Adipose tissue (tissue), 3 donors: ENCODE measurements around the gene SPHK1. TPM values are rescaled to one million over a fixed set of nuclear protein-coding genes. Genes with fewer than 3 reads are reported as not detected.
A peak's percentile ranks its signal among the peaks of the same experiment; 100 is the strongest.
"Not testable (repeated sequence)": the region's sequence is repeated elsewhere in the genome, so short reads cannot be mapped to it uniquely, and the experiment has no call there.

Experiments
- H3K27ac ChIP-seq: one replicate; pipeline ENCODE4 v1.5.1; 2013; ENCODE audit warnings: low read depth, low read length
- WGBS, 3 donors: extraction: QIAGEN DNeasy Blood & Tissue Kit; methylation state at CpG; one replicate each; pipeline ENCODE4 v1.1.7; 2013; 5-methylcytosine and 5-hydroxymethylcytosine counted together
- polyA plus RNA-seq, 3 donors: library from polyadenylated mRNA; stranded (reverse); fragments of 200-250 nt; gene quantifications; one replicate each; pipeline ENCODE4 v1.2.3, GENCODE V29; 2013
- donor health status: healthy with polysubstance abuse.
- donor health status: Bipolar disorder and iron deficiency.
- donor health status: healthy.

The SPHK1 gene
- 10 to 100 TPM in 2 of 3 donors, 1 to 10 TPM in 1; 8.4 to 33.0 (median 15.5) TPM for polyA plus RNA-seq

DNA sequence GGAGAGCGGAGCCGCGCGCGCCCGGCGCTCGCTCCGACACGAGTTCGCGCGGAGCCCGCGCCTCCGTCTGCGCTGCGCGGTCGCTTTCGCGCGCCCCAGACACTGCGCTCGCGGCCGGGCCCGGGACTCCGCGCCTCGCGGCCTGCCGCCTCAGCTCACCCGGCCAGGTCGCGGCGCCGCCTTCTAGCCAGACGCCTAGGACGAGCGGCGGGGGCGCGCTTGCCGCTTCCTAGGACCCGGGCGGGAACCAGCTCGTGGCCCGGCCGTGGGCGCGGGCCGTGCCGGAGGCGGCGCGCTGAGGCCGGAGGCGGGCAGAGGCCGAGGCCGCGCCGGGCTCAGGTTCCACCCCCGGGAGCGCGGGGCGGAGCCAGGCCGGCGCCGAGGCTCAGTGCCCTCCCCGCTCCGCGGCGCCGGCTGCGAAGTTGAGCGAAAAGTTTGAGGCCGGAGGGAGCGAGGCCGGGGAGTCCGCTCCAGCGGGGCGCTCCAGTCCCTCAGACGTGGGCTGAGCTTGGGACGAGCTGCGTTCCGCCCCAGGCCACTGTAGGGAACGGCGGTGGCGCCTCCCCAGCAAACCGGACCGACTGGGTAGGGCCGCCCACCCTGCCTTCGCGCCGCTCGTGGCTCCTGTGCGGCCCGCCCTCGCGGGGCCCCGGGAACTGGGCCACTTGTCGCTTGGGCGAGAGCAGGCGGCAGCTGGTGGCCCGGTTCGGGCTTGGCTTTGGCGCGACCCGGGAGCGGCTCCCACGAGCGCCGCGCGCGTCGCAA is at the start of gene SPHK1:
Gene SPHK1, plus strand, starts transcription at position 388 of the 765 bp plus-strand sequence. CDS start 1,036 bp downstream, outside the sequence.
- no peak within 1 kb of the TSS for H3K27ac ChIP-seq
- WGBS, 3 donors = 0 to 1% (median 0%) methylated on average over 80 to 118 of the region's 118 CpGs

DNA sequence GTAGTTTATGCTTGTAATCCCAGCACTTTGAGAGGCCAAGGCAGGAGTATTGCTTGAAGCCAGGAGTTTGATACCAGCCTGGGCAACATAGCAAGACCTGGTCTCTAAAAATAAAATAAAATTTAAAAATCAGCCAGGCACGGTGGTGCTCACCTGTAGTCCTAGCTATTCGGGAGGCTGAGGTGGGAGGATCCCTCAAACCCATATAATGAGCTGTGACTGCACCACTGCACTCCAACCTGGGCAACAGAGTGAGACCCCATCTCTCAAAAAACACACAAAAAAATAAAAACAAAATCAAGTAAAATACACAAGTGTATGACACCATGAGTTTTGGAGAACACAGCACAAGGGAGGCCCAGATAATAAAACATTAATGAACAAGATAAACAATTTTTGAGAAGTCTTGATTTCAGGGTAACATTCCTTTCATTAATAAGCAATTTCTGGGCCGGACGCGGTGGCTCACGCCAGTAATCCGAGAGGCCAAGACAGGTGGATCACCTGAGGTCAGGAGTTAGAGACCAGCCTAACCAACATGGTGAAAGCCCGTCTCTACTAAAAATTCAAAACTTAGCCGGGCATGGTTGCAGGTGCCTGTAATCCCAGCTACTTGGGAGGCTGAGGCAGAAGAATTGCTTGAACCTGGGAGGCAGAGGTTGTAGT is 48.6 kb upstream of the SPHK1 start:
- no peak overlapping the region for H3K27ac ChIP-seq
- WGBS, 3 donors = 93 to 98% (median 98%) methylated on average over 9 of the region's 9 CpGs

DNA sequence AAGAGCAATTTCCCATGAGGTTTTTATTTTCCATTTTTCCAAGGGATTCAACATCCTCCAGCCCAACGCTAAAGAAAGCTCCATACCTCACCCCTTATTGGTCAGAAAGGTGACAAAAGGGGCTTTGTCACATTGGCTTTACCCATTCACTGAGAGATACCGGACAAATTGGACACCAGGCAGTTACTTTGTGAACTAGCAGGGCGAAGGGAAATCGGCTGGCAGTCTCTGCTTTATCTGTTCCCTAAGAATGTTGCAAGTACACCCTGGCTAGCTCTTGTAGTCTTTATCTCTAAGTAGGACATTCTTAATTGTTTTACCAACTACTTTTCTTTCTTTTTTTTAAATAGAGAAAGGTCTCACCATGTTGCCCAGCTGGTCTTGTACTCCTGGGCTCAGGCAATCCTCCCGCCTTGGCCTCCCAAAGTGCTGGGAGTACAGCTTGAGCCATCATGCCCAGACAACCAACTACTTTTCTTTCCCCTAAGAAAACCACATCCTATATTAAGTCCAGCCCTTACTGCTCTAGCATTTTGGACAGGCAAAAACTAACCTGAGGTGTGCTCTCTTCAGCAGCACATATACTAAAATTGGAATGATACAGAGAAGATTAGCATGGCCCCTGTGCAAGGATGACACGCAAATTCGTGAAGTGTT is 47.5 kb upstream of the SPHK1 start:
- no peak overlapping the region for H3K27ac ChIP-seq
- 81 to 89% (median 89%) methylated on average over 7 of the region's 7 CpGs for WGBS, 3 donors

DNA sequence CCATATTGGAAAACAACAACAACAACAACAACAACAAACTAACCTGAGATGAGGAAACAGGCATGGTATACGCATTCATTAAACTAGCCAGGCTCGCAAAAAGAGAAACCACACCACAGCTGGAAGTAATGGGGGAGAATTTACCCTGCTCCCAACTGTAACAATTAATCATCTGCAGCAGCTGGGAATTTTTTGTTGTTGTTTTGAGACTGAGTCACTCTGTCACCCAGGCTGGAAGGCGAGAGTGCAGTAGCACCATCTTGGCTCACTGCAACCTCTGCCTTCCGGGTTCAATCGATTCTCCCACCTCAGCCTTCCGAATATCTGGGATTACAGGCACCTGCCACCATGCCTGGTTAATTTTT is 47.0 kb upstream of the SPHK1 start:
- 90 to 94% (median 94%) methylated on average over 6 of the region's 6 CpGs for WGBS, 3 donors
- no peak overlapping the region for H3K27ac ChIP-seq

DNA sequence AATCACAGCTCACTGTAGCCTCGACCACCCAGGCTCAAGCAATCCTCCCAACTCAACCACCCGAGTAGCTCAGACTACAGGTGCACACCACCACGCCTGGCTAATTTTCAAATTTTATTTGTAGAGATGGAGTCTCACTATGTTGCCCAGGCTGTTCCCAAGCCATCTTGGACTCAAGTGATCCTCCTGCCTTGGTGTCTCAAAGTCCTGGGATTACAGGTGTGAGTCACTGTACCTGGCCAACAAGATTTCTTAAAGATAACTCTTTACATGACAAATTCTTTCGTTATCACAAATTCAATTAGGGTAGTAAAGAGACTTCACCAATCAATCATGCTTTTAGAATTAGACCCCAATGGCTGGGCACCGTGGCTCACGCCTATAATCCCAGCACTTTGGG is 43.1 kb upstream of the SPHK1 start:
- WGBS, 3 donors = 91 to 96% (median 95%) methylated on average over 6 of the region's 6 CpGs
- H3K27ac ChIP-seq = no peak overlapping the region

DNA sequence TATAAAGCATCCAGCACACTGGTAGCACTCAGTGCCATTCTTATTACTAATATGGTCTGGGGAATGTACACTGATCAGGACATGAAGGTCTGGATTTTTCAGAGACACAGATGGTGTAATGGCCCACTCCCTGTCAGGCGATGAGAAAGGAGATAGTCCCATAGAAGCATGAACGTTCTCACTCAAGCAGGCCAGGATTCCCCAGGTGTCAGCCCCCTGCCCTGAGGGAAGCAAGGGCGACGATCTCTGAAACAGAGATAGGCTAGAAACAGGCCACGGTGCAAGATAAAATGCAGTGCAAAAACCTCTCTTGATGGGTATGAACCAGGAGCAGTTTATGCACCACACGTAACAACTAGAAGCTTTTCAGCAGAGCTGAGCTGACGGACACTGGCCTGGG is 41.3 kb upstream of the SPHK1 start:
- 92 to 93% (median 93%) methylated on average over 7 of the region's 7 CpGs for WGBS, 3 donors
- no peak overlapping the region for H3K27ac ChIP-seq

DNA sequence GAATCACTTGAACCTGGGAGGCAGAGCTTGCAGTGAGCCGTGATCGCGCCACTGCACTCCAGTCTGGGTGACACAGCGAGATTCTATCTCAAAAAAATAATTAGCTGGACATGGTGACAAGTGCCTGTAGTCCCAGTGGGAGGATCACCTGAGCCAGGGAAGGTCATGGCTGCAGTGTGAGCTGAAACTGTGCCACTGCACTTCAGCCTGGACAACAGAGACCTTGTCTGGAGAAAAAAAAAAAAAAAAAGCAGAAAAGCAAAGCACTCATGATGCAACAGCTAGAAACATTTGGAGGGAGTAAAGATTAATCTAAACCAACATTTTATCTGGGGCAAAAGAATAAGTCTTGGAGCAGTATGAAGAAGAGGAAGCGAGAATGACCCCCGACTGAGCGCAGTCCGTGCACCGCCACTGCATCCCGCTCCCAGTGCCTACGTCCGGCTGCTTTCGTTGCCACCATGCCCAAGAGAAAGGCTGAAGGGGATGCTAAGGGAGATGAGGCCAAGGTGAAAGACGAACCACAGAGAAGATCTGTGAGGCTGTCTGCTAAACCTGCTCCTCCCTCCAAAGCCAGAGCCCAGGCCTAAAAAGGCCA is 38.9 kb upstream of the SPHK1 start:
- 91 to 95% (median 93%) methylated on average over 14 of the region's 14 CpGs for WGBS, 3 donors
- H3K27ac ChIP-seq = no peak overlapping the region

GRCh38 chr17:76346936-76347335 is 37.5 kb upstream of the SPHK1 start:
- 96 to 97% (median 97%) methylated on average over 11 of the region's 11 CpGs for WGBS, 3 donors

GRCh38 chr17:76350463-76350862 is 33.9 kb upstream of the SPHK1 start:
- 94 to 97% (median 96%) methylated on average over 5 of the region's 5 CpGs for WGBS, 3 donors
- H3K27ac ChIP-seq = no peak overlapping the region

More at GRCh38 chr17:76346936-76347335, 37.5 kb upstream of the SPHK1 start:
- not testable (repeated sequence) for H3K27ac ChIP-seq

- WGBS, 3 donors = 39 to 88% (median 80%) methylated on average over 9 of the region's 9 CpGs
- no peak overlapping the region for H3K27ac ChIP-seq
Observed at GRCh38 chr17:76351526-76352071, 32.8 kb upstream of the SPHK1 start.

- WGBS, 3 donors = 1% methylated on average over 42 to 51 of the region's 51 CpGs
- peak overlapping the region; percentile 64 for H3K27ac ChIP-seq
Observed at GRCh38 chr17:76353004-76353598, 31.3 kb upstream of the SPHK1 start.

DNA sequence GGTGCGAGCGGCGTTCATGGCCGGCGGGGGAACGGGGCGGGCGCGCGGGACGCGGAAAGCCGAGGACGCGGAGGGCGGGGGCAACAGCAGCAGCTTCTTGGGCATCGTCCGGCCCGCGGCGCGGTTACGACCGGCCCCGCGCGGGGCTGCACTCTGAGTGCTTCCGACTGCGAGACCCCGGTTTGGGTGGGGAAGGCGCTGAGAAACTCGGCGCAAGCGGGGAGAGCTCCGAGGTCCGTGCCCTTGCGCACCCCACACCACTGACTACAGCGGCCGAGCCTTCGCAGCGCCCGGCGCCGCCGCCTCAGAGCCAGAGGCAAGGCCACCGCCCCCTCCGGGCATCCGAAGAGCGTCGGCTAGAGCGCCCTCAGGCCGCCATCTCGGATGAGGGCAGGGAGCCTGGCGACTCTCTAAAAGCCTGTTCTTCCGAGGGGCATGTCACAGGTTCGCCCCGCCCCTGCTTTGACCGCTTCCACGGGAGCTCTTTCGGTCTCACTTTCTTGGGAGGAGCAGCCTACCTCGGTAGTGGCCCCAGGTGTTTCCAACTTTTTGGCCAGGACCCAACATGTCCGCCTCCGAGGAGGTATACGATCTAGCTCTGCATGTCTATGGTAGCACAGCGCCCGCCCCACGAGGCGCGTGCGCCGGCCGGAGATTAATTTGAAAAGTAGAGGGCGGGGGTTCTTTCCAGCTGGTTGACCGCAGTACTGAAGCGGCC is 30.7 kb upstream of the SPHK1 start, which contains the start of gene PRPSAP1:
Gene PRPSAP1, minus strand, starts transcription at position 318 of the 718 bp plus-strand sequence. Its CDS starts 213 bp downstream, at position 105.
- WGBS, 3 donors = 0 to 1% (median 1%) methylated on average over 60 to 75 of the region's 75 CpGs
- peak within 1 kb of the TSS; percentile 72 for H3K27ac ChIP-seq

- WGBS, 3 donors = 1 to 2% (median 2%) methylated on average over 18 of the region's 18 CpGs
- no peak overlapping the region for H3K27ac ChIP-seq
Observed at GRCh38 chr17:76354317-76354729, 30.1 kb upstream of the SPHK1 start.

- WGBS, 3 donors = 52 to 67% (median 54%) methylated on average over 13 of the region's 13 CpGs
Observed at GRCh38 chr17:76354747-76355310, 29.6 kb upstream of the SPHK1 start.

GRCh38 chr17:76356803-76357456 is 27.5 kb upstream of the SPHK1 start:
- WGBS, 3 donors = 68 to 75% (median 74%) methylated on average over 12 of the region's 12 CpGs
- no peak overlapping the region for H3K27ac ChIP-seq

More at GRCh38 chr17:76354747-76355310, 29.6 kb upstream of the SPHK1 start:
- H3K27ac ChIP-seq = no peak overlapping the region

- WGBS, 3 donors = 79 to 90% (median 87%) methylated on average over 6 of the region's 6 CpGs
- no peak overlapping the region for H3K27ac ChIP-seq
Observed at GRCh38 chr17:76357597-76358158, 26.7 kb upstream of the SPHK1 start.
